B cell (primary cell): ENCODE results near the gene PUS7. TPM values are rescaled to one million over a fixed set of nuclear protein-coding genes. Genes with fewer than 3 reads are reported as not detected.

Experiments used
- ATAC-seq: fragments of 200-7000 bp; cut with Tn5 transposase; one replicate; pipeline ENCODE4 v1.10.0; 2021; ENCODE audit warnings: low read depth, mild to moderate bottlenecking, moderate number of reproducible peaks, moderate library complexity
- CTCF ChIA-PET: fragments of 350-600 bp; sonication (Branson Sonifier 250); formaldehyde crosslinking; loops from one replicate; lab custom pipeline; 2021; ENCODE audit warnings: antibody characterized with exemption, inconsistent platforms; lab: Charles Lee
- POLR2A ChIA-PET: fragments of 350-600 bp; sonication (Branson Sonifier 250); formaldehyde crosslinking; loops from one replicate; lab custom pipeline; 2021; ENCODE audit warnings: antibody characterized with exemption; lab: Charles Lee
- DNase-seq: peaks from one replicate; pipeline ENCODE4 v3.0.0; 2013
- H2AFZ ChIP-seq: 2 replicates; pipeline ENCODE4 v1.6.1; 2012; ENCODE audit warnings: mild to moderate bottlenecking, low read depth, low read length; ENCODE audit not compliant: insufficient read depth, poor library complexity, severe bottlenecking
- H3K27ac ChIP-seq, 2 donors: 1 replicate in 1 of 2; 2 replicates in 1 of 2; pipeline ENCODE4 v1.5.1; 2012 to 2013; ENCODE audit warnings: low read length in 2 of 2, mild to moderate bottlenecking in 2 of 2, moderate library complexity in 1 of 2
- H3K27me3 ChIP-seq, 4 experiments: fragments of 200-600 bp in 1 of 4; sonication (generic) in 1 of 4; replicated peaks in 1 of 4; 1 replicate in 2 of 4; 2 replicates in 2 of 4; pipeline versions ENCODE4 v1.6.1 to v1.7.0; 2013 to 2016; ENCODE audit warnings: low read length in 3 of 4, mild to moderate bottlenecking in 2 of 4, mixed read lengths in 1 of 4, moderate library complexity in 1 of 4; ENCODE audit not compliant: insufficient read depth in 4 of 4, control insufficient read depth in 3 of 4; ENCODE audit errors: control extremely low read depth in 1 of 4
- H3K36me3 ChIP-seq, 2 experiments: replicated peaks in 1 of 2; 1 replicate in 1 of 2; 2 replicates in 1 of 2; pipeline versions ENCODE4 v1.6.1 to v1.7.1; 2013; ENCODE audit warnings: low read length in 1 of 2; ENCODE audit not compliant: insufficient read depth in 2 of 2, control insufficient read depth in 1 of 2; ENCODE audit errors: control extremely low read depth in 1 of 2, extremely low read depth in 1 of 2
- H3K4me1 ChIP-seq, 2 donors: fragments of 200-600 bp in 1 of 2; sonication (generic) in 1 of 2; 1 replicate in 1 of 2; 2 replicates in 1 of 2; pipeline versions ENCODE4 v1.5.1 to v1.6.1; 2013 to 2017; ENCODE audit warnings: low read length in 2 of 2; ENCODE audit not compliant: control insufficient read depth in 2 of 2, insufficient read depth in 2 of 2
- H3K4me2 ChIP-seq: replicated peaks from 2 replicates; pipeline ENCODE3; 2012; ENCODE audit warnings: mild to moderate bottlenecking, low read depth, low read length; ENCODE audit not compliant: poor library complexity, severe bottlenecking
- H3K4me3 ChIP-seq, 5 experiments: fragments of 200-600 bp in 1 of 5; sonication (generic) in 1 of 5; 1 replicate in 3 of 5; 2 replicates in 2 of 5; pipeline versions ENCODE4 v1.5.1 to v1.7.0; 2011 to 2016; ENCODE audit warnings: low read length in 4 of 5, mild to moderate bottlenecking in 4 of 5, low read depth in 2 of 5, control low read depth in 1 of 5, moderate library complexity in 1 of 5; ENCODE audit not compliant: insufficient read depth in 1 of 5; ENCODE audit errors: control extremely low read depth in 1 of 5, extremely low read depth in 1 of 5
- H3K79me2 ChIP-seq: fragments of 200-600 bp; sonication (generic); one replicate; pipeline ENCODE4 v1.6.0; 2016; ENCODE audit warnings: low read length; ENCODE audit not compliant: control insufficient read depth, insufficient read depth
- H3K9ac ChIP-seq: fragments of 200-600 bp; sonication (generic); 2 replicates; pipeline ENCODE4 v1.6.1; 2017; ENCODE audit warnings: mild to moderate bottlenecking, low read length, moderate library complexity
- H3K9me3 ChIP-seq, 3 donors: one replicate each; pipeline versions ENCODE4 v1.6.1 to v1.7.1; 2013; ENCODE audit warnings: low read length in 2 of 3; ENCODE audit not compliant: control insufficient read depth in 2 of 3, insufficient read depth in 1 of 3; ENCODE audit errors: control extremely low read depth in 1 of 3
- H4K20me1 ChIP-seq: 2 replicates; pipeline ENCODE4 v1.6.0; 2012; ENCODE audit warnings: mild to moderate bottlenecking, low read length; ENCODE audit not compliant: insufficient read depth, control insufficient read depth, poor library complexity, severe bottlenecking
- H3K27ac Mint-ChIP-seq: one replicate; pipeline ENCODE4 v1.8.0; 2021; ENCODE audit warnings: mixed read lengths
- H3K27me3 Mint-ChIP-seq: one replicate; pipeline ENCODE4 v1.8.0; 2021; ENCODE audit warnings: mixed read lengths
- H3K4me1 Mint-ChIP-seq: one replicate; pipeline ENCODE4 v1.8.0; 2021; ENCODE audit warnings: mixed read lengths
- H3K4me3 Mint-ChIP-seq: one replicate; pipeline ENCODE4 v1.8.0; 2021; ENCODE audit warnings: mixed read lengths
- H3K9me3 Mint-ChIP-seq: one replicate; pipeline ENCODE4 v1.8.0; 2022; ENCODE audit warnings: mixed read lengths; ENCODE audit not compliant: insufficient read depth
- EZH2 ChIP-seq: IDR thresholded peaks from 2 replicates; pipeline ENCODE4 v1.6.1; 2012; ENCODE audit warnings: borderline replicate concordance, low read depth, mild to moderate bottlenecking, moderate library complexity, low read length; ENCODE audit not compliant: insufficient read depth, poor library complexity, severe bottlenecking
- WGBS: methylation state at CpG from one replicate; pipeline ENCODE4 v1.1.5; 2013; ENCODE audit warnings: missing lambda C conversion rate; ENCODE audit not compliant: insufficient coverage; 5-methylcytosine and 5-hydroxymethylcytosine counted together
- intact Hi-C: fragments of 100-400 bp; cut with micrococcal nuclease; formaldehyde crosslinking; loops from one replicate; pipeline ENCODE4 v1.10.0; 2022
- polyA plus RNA-seq: library from polyadenylated mRNA; depleted of rRNA; stranded (reverse); fragments of >200 nt; gene quantifications from 2 replicates; pipeline ENCODE4 v1.2.3, GENCODE V29; 2012
- total RNA-seq, 2 donors: library from RNA; stranded (reverse); fragments of 120-200 nt in 1 of 2; gene quantifications; 1 replicate in 1 of 2; 2 replicates in 1 of 2; pipeline versions ENCODE4 v1.2.3 to v1.2.4, GENCODE V29; 2013 to 2022
- TF ChIP-seq, protein P1 (sequence below): fragments of 200-600 bp; IDR thresholded peaks from one replicate; pipeline ENCODE4 v1.8.0; 2022; ENCODE audit warnings: antibody characterized with exemption, mild to moderate bottlenecking

Gene PUS7
- total and polyA plus RNA-seq, 2 donors (not counting 1 experiment from before 2014, with no cell fraction given), result 2.0 to 7.7 TPM

DNA sequence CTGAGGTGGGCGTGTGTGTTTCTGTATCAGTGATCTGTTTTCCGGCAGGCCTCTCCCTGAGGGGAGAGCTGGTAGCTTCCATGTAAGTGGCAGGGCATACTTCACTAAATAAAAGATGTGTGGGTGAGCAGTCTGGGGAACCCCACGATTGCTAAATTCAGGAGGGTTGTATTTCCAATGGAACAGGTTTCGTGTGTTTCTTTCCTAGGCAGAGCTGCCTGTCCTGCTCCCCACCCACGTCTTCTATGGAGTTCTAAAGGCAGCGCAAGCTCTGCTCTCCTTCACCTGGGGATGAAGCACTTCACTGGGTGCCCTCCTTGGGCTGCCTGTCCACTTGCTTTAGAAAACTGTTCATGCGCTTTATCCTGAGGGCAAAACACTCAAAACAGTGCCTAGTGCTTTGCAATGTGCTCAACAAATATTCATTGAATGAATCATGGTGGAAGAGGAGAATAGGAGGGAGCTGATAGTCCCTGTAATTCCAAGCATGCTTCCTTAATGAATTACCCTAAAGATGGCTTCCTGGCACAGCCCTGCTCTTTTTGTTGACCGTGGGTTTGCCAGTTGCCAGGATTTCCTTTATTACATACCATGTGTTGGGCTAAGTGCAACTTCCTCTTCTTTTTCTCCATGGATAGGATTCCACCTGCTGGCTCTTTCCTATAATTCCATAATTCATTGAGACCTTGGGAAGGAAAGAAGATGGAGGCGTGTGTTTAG, 82.7 kb downstream of the PUS7 start:
- peaks cover 0 to 9% (median 0%) of the 10 kb centered on the region in 3 donors for H3K9me3 ChIP-seq
- ATAC-seq (no peak), DNase-seq (no peak)
- H3K27me3 ChIP-seq, result no peaks in the 10 kb centered on the region
- Mint-ChIP-seq H3K4me3 (no peak overlapping the region), H3K27me3 (no peaks in the 10 kb centered on the region), H3K9me3 (no peaks in the 10 kb centered on the region), H3K4me1 (peaks cover 10% of the 10 kb centered on the region), H3K27ac (no peak overlapping the region)
- no peak overlapping the region for H3K4me2 ChIP-seq
- no peak overlapping the region for H2AFZ ChIP-seq
- peaks cover 2% of the 10 kb centered on the region in 2 donors for H3K4me1 ChIP-seq
- no peak overlapping the region for H3K27ac ChIP-seq
- H3K79me2 ChIP-seq, result no peaks in the 10 kb centered on the region
- H3K4me3 ChIP-seq, result no peak overlapping the region
- H3K36me3 ChIP-seq, result no peaks in the 10 kb centered on the region
- no peak overlapping the region for H3K9ac ChIP-seq
- WGBS, result 88% methylated on average over 7 of the region's 9 CpGs
- intact Hi-C loops, result no loop called here
- no peaks in the 10 kb centered on the region for H4K20me1 ChIP-seq
- TF ChIP-seq, protein P1, sequence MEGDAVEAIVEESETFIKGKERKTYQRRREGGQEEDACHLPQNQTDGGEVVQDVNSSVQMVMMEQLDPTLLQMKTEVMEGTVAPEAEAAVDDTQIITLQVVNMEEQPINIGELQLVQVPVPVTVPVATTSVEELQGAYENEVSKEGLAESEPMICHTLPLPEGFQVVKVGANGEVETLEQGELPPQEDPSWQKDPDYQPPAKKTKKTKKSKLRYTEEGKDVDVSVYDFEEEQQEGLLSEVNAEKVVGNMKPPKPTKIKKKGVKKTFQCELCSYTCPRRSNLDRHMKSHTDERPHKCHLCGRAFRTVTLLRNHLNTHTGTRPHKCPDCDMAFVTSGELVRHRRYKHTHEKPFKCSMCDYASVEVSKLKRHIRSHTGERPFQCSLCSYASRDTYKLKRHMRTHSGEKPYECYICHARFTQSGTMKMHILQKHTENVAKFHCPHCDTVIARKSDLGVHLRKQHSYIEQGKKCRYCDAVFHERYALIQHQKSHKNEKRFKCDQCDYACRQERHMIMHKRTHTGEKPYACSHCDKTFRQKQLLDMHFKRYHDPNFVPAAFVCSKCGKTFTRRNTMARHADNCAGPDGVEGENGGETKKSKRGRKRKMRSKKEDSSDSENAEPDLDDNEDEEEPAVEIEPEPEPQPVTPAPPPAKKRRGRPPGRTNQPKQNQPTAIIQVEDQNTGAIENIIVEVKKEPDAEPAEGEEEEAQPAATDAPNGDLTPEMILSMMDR, result no peak
- no peak for TF ChIP-seq EZH2
- ChIA-PET CTCF (interaction anchor here (1.2 kb wide), 1 partner anchor 10 kb away, joined by 3 read pairs; no protein-coding TSS in a partner anchor), POLR2A (interaction anchor here (0.7 kb wide), 1 partner anchor 27 kb away, joined by 4 read pairs; no protein-coding TSS in a partner anchor)

- no peak overlapping the region for H3K4me3 Mint-ChIP-seq
- ATAC-seq (no peak), DNase-seq (no peak)
- WGBS, result no CpG with 5 or more reads among the region's 5 CpGs
- Histone ChIP-seq H3K4me3 (no peak overlapping the region), H4K20me1 (no peaks in the 10 kb centered on the region), H3K4me2 (no peak overlapping the region), H3K36me3 (no peaks in the 10 kb centered on the region), H3K9ac (no peak overlapping the region), H3K27ac (no peak overlapping the region), H3K27me3 (no peaks in the 10 kb centered on the region), H3K79me2 (no peaks in the 10 kb centered on the region), H3K9me3 (peaks cover 0 to 9% (median 0%) of the 10 kb centered on the region in 3 donors), H3K4me1 (no peaks in the 10 kb centered on the region), H2AFZ (no peak overlapping the region)
- intact Hi-C loops, result no loop called here
- no peaks in the 10 kb centered on the region for H3K9me3 Mint-ChIP-seq
- H3K27ac Mint-ChIP-seq, result no peak overlapping the region
- H3K27me3 Mint-ChIP-seq, result no peaks in the 10 kb centered on the region
- ChIA-PET POLR2A (interaction anchor here (0.7 kb wide), 1 partner anchor 26 kb away, joined by 4 read pairs; no protein-coding TSS in a partner anchor), CTCF (interaction anchor here (1.2 kb wide), 1 partner anchor 9 kb away, joined by 3 read pairs; no protein-coding TSS in a partner anchor)
- TF ChIP-seq, protein P1, result no peak
- TF ChIP-seq EZH2, result no peak
- peaks cover 8% of the 10 kb centered on the region for H3K4me1 Mint-ChIP-seq
Measured at GRCh38 chr7:105438847-105439173, 83.3 kb downstream of the PUS7 start.
